BE2C (cell line): ENCODE measurements around the gene AIP.
A peak's percentile ranks its signal among the peaks of the same experiment; 100 is the strongest.
"Not testable (repeated sequence)": the region's sequence is repeated elsewhere in the genome, so short reads cannot be mapped to it uniquely, and the experiment has no call there.

Source experiments
- DNase-seq: peaks from one replicate; pipeline ENCODE4 v3.0.0-alpha.2; 2020
- H3K27me3 ChIP-seq: fragments of 250-450 bp; sonication (Bioruptor Pico); 2 replicates; pipeline ENCODE4 v1.5.1; 2020; ENCODE audit warnings: mild to moderate bottlenecking
- H3K36me3 ChIP-seq: fragments of 250-450 bp; sonication (Bioruptor Pico); 2 replicates; pipeline ENCODE4 v1.5.1; 2020; ENCODE audit warnings: mild to moderate bottlenecking
- H3K4me1 ChIP-seq: fragments of 250-450 bp; sonication (Bioruptor Pico); 2 replicates; pipeline ENCODE4 v1.5.1; 2020
- H3K4me3 ChIP-seq: 2 replicates; pipeline ENCODE4 v1.5.1; 2011; ENCODE audit warnings: low read depth, low read length
- H3K9me3 ChIP-seq: fragments of 250-450 bp; sonication (Bioruptor Pico); 2 replicates; pipeline ENCODE4 v1.5.1; 2020
- CTCF ChIP-seq: IDR thresholded peaks from 2 replicates; pipeline ENCODE4 v1.5.1; 2012; ENCODE audit warnings: mild to moderate bottlenecking, low read depth, low read length

The AIP gene

GRCh38 chr11:67482275-67482826, 475 bp upstream of the AIP start:
- no peak for DNase-seq
- no peak for TF ChIP-seq CTCF
- Histone ChIP-seq H3K27me3 (no peaks in the 10 kb centered on the region), H3K4me1 (no peaks in the 10 kb centered on the region), H3K36me3 (no peaks in the 10 kb centered on the region; the same call in 1 of the 2 replicates), H3K4me3 (peak overlapping the region; percentile 73), H3K9me3 (0 out of 2 replicates have a peak, but pooled peaks cover 8% of the 10 kb centered on the region)

- DNase-seq: no peak
- no peak overlapping the region for H3K4me3 ChIP-seq
- no peak for TF ChIP-seq CTCF
- H3K4me1 ChIP-seq: no peaks in the 10 kb centered on the region
- H3K36me3 ChIP-seq: peaks cover 3% of the 10 kb centered on the region
- H3K9me3 ChIP-seq: 0 out of 2 replicates have a peak, but pooled peaks cover 8% of the 10 kb centered on the region
- no peaks in the 10 kb centered on the region for H3K27me3 ChIP-seq
Observed at GRCh38 chr11:67483831-67484665, 1.2 kb downstream of the AIP start.

- no peak for DNase-seq
- H3K9me3 ChIP-seq: 0 out of 2 replicates have a peak, but pooled peaks cover 8% of the 10 kb centered on the region
- no peak for TF ChIP-seq CTCF
- peaks cover 3% of the 10 kb centered on the region for H3K36me3 ChIP-seq
- H3K4me3 ChIP-seq: no peak overlapping the region
- no peaks in the 10 kb centered on the region for H3K27me3 ChIP-seq
- H3K4me1 ChIP-seq: no peaks in the 10 kb centered on the region
Observed at GRCh38 chr11:67484847-67485311, 2.1 kb downstream of the AIP start.

- not testable (repeated sequence) for H3K4me3 ChIP-seq, H3K27me3 ChIP-seq, H3K9me3 ChIP-seq, DNase-seq, H3K36me3 ChIP-seq, H3K4me1 ChIP-seq
Observed at GRCh38 chr11:67485873-67486361, 3.1 kb downstream of the AIP start.

GRCh38 chr11:67486481-67487195, 3.8 kb downstream of the AIP start:
- no peaks in the 10 kb centered on the region for H3K27me3 ChIP-seq
- TF ChIP-seq CTCF: no peak
- no peaks in the 10 kb centered on the region for H3K4me1 ChIP-seq
- H3K9me3 ChIP-seq: 0 out of 2 replicates have a peak, but pooled peaks cover 8% of the 10 kb centered on the region
- no peak overlapping the region for H3K4me3 ChIP-seq
- H3K36me3 ChIP-seq: peaks cover 9% of the 10 kb centered on the region
- no peak for DNase-seq

GRCh38 chr11:67489203-67489884, 6.5 kb downstream of the AIP start:
- TF ChIP-seq CTCF: no peak
- Histone ChIP-seq H3K9me3 (no peaks in the 10 kb centered on the region), H3K36me3 (peaks cover 9% of the 10 kb centered on the region), H3K4me1 (no peaks in the 10 kb centered on the region), H3K27me3 (no peaks in the 10 kb centered on the region), H3K4me3 (no peak overlapping the region)
- no peak for DNase-seq
